Measurements from ENCODE around the gene ANKK1. TPM values are rescaled to one million over a fixed set of nuclear protein-coding genes. Genes with fewer than 3 reads are reported as not detected.

ANKK1 gene
- total RNA-seq, 1 experiment from 2014 or later, result 0.90 TPM

- BruUV-seq (replicated peaks), result no TSS peak
- TF ChIP-seq CTCF (IDR thresholded peaks at IDR 0.05; ENCODE audit: unreplicated experiment), result no peak
- CTCF ChIA-PET, result no interaction called here
- DNase-seq, result no peak
- no peak overlapping the region for H3K27ac Mint-ChIP-seq (ENCODE audit: unreplicated experiment)
- H3K4me3 Mint-ChIP-seq (ENCODE audit: low read depth, unreplicated experiment), result no peak overlapping the region
- intact Hi-C loops (cut with micrococcal nuclease; ENCODE audit: unreplicated experiment), result no loop called here
- H3K36me3 Mint-ChIP-seq (ENCODE audit: insufficient read depth, unreplicated experiment), result no peaks in the 10 kb centered on the region
- no peaks in the 10 kb centered on the region for H3K27me3 Mint-ChIP-seq (ENCODE audit: unreplicated experiment)
- H3K4me1 Mint-ChIP-seq (ENCODE audit: low read depth, unreplicated experiment), result no peaks in the 10 kb centered on the region
- H3K9me3 Mint-ChIP-seq (ENCODE audit: low read depth, unreplicated experiment), result no peaks in the 10 kb centered on the region
Measured at GRCh38 chr11:113397212-113397611, 9.6 kb downstream of the ANKK1 start.

- Mint-ChIP-seq H3K27me3 (ENCODE audit: unreplicated experiment) (no peaks in the 10 kb centered on the region), H3K27ac (ENCODE audit: unreplicated experiment) (no peak overlapping the region), H3K36me3 (ENCODE audit: insufficient read depth, unreplicated experiment) (no peaks in the 10 kb centered on the region), H3K9me3 (ENCODE audit: low read depth, unreplicated experiment) (no peaks in the 10 kb centered on the region), H3K4me3 (ENCODE audit: low read depth, unreplicated experiment) (no peak overlapping the region), H3K4me1 (ENCODE audit: low read depth, unreplicated experiment) (no peaks in the 10 kb centered on the region)
- no peak for TF ChIP-seq CTCF (IDR thresholded peaks at IDR 0.05; ENCODE audit: unreplicated experiment)
- no TSS peak for BruUV-seq (replicated peaks)
- CTCF ChIA-PET, result interaction anchor here (0.6 kb wide), 1 partner anchor 23 kb away, joined by 3 read pairs; no protein-coding TSS in a partner anchor
- intact Hi-C loops (cut with micrococcal nuclease; ENCODE audit: unreplicated experiment), result no loop called here
- no peak for DNase-seq
Measured at GRCh38 chr11:113397821-113398220, 10.2 kb downstream of the ANKK1 start.

- no peak overlapping the region for H3K27ac Mint-ChIP-seq (ENCODE audit: unreplicated experiment)
- no peaks in the 10 kb centered on the region for H3K36me3 Mint-ChIP-seq (ENCODE audit: insufficient read depth, unreplicated experiment)
- no peak overlapping the region for H3K4me3 Mint-ChIP-seq (ENCODE audit: low read depth, unreplicated experiment)
- no peaks in the 10 kb centered on the region for H3K9me3 Mint-ChIP-seq (ENCODE audit: low read depth, unreplicated experiment)
- H3K4me1 Mint-ChIP-seq (ENCODE audit: low read depth, unreplicated experiment), result no peaks in the 10 kb centered on the region
- no peak for DNase-seq
- intact Hi-C loops (cut with micrococcal nuclease; ENCODE audit: unreplicated experiment), result no loop called here
- no TSS peak for BruUV-seq (replicated peaks)
- peaks cover 10% of the 10 kb centered on the region for H3K27me3 Mint-ChIP-seq (ENCODE audit: unreplicated experiment)
- CTCF ChIA-PET, result interaction anchor here (0.6 kb wide), 1 partner anchor 24 kb away, joined by 3 read pairs; no protein-coding TSS in a partner anchor
- no peak for TF ChIP-seq CTCF (IDR thresholded peaks at IDR 0.05; ENCODE audit: unreplicated experiment)
Measured at GRCh38 chr11:113398669-113399430, 11.3 kb downstream of the ANKK1 start.

GRCh38 chr11:113400631-113401230, 13.2 kb downstream of the ANKK1 start:
- CTCF ChIA-PET, result interaction anchor here (1.1 kb wide), 1 partner anchor 105 kb away, joined by 3 read pairs; no protein-coding TSS in a partner anchor
- Mint-ChIP-seq H3K4me1 (ENCODE audit: low read depth, unreplicated experiment) (no peaks in the 10 kb centered on the region), H3K27me3 (ENCODE audit: unreplicated experiment) (peaks cover 29% of the 10 kb centered on the region), H3K36me3 (ENCODE audit: insufficient read depth, unreplicated experiment) (no peaks in the 10 kb centered on the region), H3K9me3 (ENCODE audit: low read depth, unreplicated experiment) (no peaks in the 10 kb centered on the region), H3K4me3 (ENCODE audit: low read depth, unreplicated experiment) (no peak overlapping the region), H3K27ac (ENCODE audit: unreplicated experiment) (no peak overlapping the region)
- no peak for TF ChIP-seq CTCF (IDR thresholded peaks at IDR 0.05; ENCODE audit: unreplicated experiment)
- no TSS peak for BruUV-seq (replicated peaks)
- intact Hi-C loops (cut with micrococcal nuclease; ENCODE audit: unreplicated experiment), result no loop called here
- DNase-seq, result no peak
